HG03196 (cell line): ENCODE measurements around the gene TCF4.

ENCODE experiments used
- ATAC-seq: cut with Tn5 transposase; IDR thresholded peaks from one replicate; pipeline ENCODE4 v1.9.1; 2021; ENCODE audit not compliant: unreplicated experiment

TCF4 gene

DNA sequence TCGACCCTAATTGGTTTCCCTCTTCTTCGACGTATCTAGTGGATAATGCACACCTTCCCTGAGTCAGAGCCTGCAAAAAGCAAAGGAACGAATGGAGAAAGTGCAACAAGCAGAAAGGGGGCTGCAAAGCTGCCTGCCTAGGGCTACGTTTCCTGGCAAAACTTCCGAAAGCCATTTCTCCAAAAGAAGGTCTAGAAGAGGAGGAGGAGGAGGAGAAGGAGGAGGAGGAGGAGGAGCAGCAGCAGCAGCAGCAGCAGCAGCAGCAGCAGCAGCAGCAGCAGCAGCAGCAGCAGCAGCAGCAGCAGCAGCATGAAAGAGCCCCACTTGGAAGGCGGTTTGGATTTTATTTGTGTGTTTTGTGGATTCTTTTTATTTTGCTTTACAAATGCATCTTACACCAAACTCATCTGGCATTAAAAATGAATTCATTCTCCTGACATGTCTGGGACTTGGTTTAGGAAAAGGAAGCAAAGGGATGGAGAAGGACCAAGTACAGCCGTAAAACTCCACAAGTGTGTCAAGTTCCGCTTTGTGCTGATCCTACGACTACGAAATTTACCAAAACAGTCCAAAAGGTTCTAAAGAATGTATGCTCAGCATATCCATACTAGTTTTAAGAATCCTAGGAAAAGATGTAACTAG, 2.0 kb downstream of the TCF4 start:
- ATAC-seq, result no peak

- ATAC-seq, result no peak
These were observed 2.7 kb downstream of the TCF4 start for GRCh38 chr18:55585065-55585919.

- no peak for ATAC-seq
These were observed 3.8 kb downstream of the TCF4 start for GRCh38 chr18:55584201-55584600.

GRCh38 chr18:55582325-55582724, 5.7 kb downstream of the TCF4 start:
- no peak for ATAC-seq

- ATAC-seq, result no peak
These were observed 8.3 kb downstream of the TCF4 start for GRCh38 chr18:55579501-55580270.

- ATAC-seq, result no peak
These were observed 10.0 kb downstream of the TCF4 start for GRCh38 chr18:55577812-55578539.

DNA sequence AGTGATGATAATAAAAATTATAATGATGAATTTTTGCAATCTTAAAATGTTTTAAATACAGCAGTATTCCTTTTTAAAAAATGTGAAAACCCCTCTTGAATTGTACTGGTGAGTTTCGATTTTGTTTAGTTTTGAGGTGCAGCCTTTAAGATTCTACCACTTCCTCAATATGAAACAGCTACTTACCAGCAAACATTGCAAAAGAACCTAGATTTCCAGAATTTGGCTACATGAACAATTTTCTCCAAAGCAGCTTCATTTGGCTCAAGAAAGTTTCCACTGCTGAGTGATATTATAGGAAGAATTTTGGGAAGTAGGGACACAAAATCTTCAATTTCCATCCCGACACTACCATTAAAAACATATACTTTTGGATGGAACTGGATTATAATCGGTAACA, 12.0 kb downstream of the TCF4 start:
- no peak for ATAC-seq

- no peak for ATAC-seq
These were observed 12.9 kb downstream of the TCF4 start for GRCh38 chr18:55575066-55575465.

GRCh38 chr18:55573386-55573785, 14.6 kb downstream of the TCF4 start:
- no peak for ATAC-seq

GRCh38 chr18:55570966-55571365, 17.0 kb downstream of the TCF4 start:
- ATAC-seq, result no peak

DNA sequence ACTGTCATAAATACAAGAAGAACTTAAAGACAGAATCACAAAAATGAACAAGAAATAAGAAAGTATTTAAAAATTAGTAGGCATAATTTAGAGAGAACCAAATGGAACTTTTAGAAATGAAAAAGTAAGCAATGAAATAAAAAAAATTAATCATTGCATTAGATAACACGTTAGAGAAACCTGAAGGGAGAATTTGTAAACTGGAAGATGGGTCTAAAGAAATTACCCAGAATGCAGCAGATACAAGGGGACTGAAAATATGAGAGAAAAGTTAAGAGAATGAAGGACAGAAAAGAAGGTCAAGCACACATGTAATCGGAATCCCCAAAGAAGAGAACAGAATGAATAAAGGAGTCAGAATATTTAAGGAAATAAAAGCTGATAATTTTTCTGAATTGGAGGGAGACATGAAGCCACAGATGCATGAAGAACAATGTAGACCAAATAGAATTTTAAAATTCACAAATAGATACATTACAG, 21.5 kb downstream of the TCF4 start:
- ATAC-seq, result no peak

DNA sequence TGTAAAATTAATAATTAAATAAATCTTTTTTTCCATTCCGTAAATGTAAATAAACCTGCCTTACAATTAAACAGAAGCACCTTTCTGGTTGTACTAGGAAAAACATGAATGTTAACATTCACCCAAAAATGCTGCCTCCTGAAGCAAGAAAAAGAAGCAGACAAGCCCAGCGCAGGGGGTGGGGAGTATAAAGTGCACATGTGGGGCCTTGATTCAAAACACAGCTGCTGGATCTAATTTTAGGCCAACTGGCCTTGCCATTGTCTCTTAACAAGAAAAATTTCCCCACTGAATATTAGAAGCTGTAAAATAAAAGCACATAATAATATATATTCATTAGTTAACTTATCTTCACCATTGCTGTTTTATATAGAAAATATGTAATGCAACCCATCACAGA, 28.3 kb downstream of the TCF4 start:
- no peak for ATAC-seq

DNA sequence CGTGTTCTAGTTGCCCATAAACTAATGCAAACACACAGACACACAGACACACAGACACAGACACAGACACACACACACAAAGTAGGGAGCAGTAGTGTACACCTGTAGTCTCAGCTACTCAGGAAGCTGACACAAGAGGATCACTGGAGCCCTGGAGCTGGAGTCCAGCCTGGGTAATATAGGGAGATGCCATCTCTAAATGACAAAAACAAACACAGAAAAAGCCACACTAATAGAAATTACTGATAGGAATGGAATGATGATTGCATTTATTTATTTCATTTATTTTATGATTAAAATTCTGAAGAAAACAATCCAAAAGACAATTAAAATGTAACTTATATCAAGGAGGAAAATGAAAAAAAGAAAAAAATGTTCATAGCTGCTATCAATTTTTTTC, 30.8 kb downstream of the TCF4 start:
- ATAC-seq, result no peak

DNA sequence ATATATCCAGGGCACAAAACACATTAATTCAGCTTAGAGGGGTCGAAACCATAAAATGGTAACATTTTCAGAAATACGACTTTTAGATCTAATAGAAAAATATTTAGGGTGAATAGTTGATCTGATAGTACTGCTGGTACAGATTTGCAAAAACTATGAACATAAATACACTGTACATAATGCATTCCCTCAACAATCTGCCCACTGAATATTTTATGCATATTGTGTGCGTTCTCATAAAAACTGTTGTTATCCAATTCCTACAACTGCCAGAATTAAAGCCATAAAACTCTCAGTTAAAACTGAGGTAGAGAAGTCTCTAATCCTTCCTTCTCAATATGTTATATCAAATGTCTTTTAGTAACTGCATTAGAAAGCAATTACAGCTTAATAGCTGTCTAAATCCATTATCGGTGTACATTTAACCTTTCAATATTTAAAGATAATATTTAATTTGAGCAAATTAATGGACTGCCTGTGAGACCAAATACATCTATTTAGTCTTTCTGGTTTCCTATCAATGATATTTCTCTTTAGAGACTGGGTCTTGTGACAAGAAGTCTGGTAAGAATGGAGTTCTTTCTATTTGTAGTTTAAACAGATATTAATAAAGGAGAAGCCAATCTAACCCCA, 32.5 kb downstream of the TCF4 start:
- no peak for ATAC-seq

- ATAC-seq, result no peak
These were observed 35.3 kb downstream of the TCF4 start for GRCh38 chr18:55552526-55553189.

DNA sequence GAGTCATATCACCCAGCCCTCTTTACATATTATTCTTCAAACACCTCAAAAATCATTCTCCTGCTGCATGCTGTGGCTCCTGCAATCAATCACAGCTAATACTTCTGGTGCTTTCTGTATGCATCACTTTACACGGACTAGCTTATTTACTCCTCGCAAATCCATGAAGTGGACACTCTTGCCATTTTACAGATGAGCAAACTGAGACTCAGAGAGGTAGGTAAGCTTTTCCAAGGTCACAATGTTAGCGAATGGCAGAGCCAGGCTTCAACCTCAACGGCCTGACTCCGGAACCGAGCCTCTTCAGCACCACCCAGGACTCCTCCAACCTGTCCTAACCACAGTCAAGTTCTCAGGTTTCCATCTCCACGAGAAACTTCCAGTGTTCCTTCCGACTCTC, 36.8 kb downstream of the TCF4 start:
- no peak for ATAC-seq

- no peak for ATAC-seq
These were observed 37.5 kb downstream of the TCF4 start for GRCh38 chr18:55550471-55550870.

DNA sequence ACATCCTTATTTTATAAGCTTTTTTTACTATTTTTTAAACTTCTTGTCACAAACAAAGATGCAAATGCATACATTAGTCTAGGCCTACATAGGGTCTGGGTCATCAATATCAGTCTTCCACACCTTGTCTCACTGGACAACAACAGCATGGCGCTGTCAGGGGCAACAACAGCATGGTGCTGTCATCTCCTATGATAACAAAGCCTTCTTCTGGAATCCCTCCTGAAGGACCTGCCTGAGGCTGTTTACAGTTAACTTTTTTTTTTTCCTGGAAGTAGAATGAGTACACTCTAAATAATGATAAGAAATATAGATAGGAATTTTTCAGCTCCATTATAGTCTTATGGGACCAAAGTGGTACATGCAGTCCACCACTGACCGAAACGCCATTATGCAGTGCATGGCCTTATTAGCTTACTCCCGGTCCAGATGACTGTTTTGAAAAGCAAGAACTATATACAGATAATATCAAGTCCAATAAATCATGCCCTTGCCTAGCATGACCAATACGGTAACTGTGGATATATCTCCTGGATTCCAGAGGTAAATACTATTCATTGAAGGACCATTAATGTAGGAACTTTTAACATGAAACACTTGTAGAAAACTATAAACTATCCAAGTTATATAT, 38.4 kb downstream of the TCF4 start:
- ATAC-seq, result no peak

DNA sequence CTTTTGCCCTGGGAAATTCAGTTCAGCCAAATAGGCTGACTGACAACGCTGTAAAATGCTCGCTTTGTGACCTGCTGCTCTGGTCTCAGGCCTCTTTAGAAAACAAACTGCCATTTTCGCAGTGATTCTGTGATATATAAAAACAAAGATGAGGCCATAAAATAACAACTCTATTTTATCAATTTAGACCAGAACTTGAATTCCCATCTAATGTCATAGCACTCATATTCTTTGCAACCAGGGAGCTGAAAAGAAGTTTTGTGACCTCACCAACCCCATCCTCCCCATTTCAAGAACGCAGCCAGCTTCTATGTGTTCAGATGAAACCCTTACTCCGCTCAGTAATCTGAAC, 40.3 kb downstream of the TCF4 start:
- no peak for ATAC-seq
